Stomach (tissue), 4 donors: Measurements from ENCODE around the gene KAT7.

Experiments used
- CTCF ChIP-seq, 7 experiments: fragments of 450-650 bp in 4 of 7; fragments of 200-600 bp in 3 of 7; sonication (generic) in 3 of 7; IDR thresholded peaks; one replicate each; pipeline ENCODE4 v1.5.1; 2016 to 2019; ENCODE audit warnings: antibody characterized with exemption in 7 of 7, control low read depth in 2 of 7, mild to moderate bottlenecking in 1 of 7
- EP300 ChIP-seq: sonication (generic); formaldehyde crosslinking; IDR thresholded peaks from one replicate; pipeline ENCODE4 v1.6.1; 2017; ENCODE audit warnings: antibody characterized with exemption
- POLR2A ChIP-seq, 4 donors: fragments of 450-650 bp; IDR thresholded peaks; one replicate each; pipeline ENCODE4 v1.6.1; 2016; ENCODE audit warnings: antibody characterized with exemption in 4 of 4, control low read depth in 2 of 4, mild to moderate bottlenecking in 1 of 4, moderate library complexity in 1 of 4
- POLR2AphosphoS5 ChIP-seq, 3 donors: sonication (generic); formaldehyde crosslinking; IDR thresholded peaks; one replicate each; pipeline ENCODE4 v1.6.1; 2016; ENCODE audit warnings: antibody characterized with exemption in 3 of 3

DNA sequence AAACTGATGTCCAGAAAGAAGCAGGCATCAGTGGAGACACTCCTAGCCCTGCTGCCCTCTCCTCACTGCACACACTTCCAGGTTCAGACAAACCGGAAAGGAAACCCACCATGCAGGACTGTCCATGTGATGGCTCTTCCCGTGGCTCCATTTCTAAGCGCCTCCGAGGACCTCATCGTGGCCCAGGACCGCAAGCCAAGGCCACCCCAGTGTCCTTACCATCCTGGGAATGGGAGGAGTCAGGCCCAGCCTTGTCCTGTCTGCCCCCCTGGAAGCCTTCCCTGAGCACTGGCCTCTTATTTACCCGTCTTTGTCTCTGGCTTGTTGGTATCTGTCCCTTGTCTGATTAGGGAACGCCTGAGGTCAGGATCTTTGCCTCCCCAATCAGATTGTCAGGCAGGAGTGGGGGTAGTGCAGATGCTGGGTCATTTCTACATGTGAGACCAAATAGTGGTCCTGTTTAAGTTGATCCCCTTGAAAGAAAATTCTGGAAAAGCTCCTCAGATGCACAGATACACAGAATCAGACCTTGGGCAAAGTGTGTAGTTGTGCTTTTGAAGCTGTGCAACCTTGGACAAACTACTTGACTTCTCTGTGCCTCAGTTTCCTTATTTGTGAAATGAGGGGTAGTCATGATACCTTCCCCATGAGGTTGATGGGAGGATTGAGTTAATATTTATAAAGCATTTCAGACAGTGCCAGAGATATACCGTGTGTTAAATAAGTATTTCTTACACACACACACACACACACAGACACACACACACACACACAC, 58.6 kb downstream of the KAT7 start:
- no peak for TF ChIP-seq CTCF (IDR thresholded peaks at IDR 0.05)
- no peak for TF ChIP-seq POLR2AphosphoS5 (IDR thresholded peaks at IDR 0.05)
- no peak for TF ChIP-seq POLR2A (IDR thresholded peaks at IDR 0.05)
- no peak for TF ChIP-seq EP300
